H9 (cell line): Measurements from ENCODE around the gene CCR7. TPM values are rescaled to one million over a fixed set of nuclear protein-coding genes. Genes with fewer than 3 reads are reported as not detected.

Experiments used
- DNase-seq: peaks from one replicate; pipeline ENCODE4 v3.0.0-alpha.2; 2017
- H2AFZ ChIP-seq: one replicate; pipeline ENCODE4 v1.6.1; 2013; ENCODE audit warnings: mild to moderate bottlenecking, low read length, control low read depth, moderate library complexity
- H2AK5ac ChIP-seq: 2 replicates; pipeline ENCODE4 v1.6.1; 2013; ENCODE audit warnings: low read length, control low read depth, mixed read lengths; ENCODE audit not compliant: insufficient read length
- H2BK120ac ChIP-seq: one replicate; pipeline ENCODE4 v1.6.1; 2013; ENCODE audit warnings: low read depth, mild to moderate bottlenecking, low read length, control low read depth, inconsistent platforms; ENCODE audit not compliant: poor library complexity, severe bottlenecking
- H2BK12ac ChIP-seq: 2 replicates; pipeline ENCODE4 v1.6.1; 2013; ENCODE audit warnings: low read length, control low read depth, mixed read lengths, low read depth; ENCODE audit not compliant: insufficient read length
- H2BK15ac ChIP-seq: 2 replicates; pipeline ENCODE4 v1.6.1; 2013; ENCODE audit warnings: low read depth, low read length, control low read depth
- H2BK20ac ChIP-seq: one replicate; pipeline ENCODE4 v1.6.1; 2013; ENCODE audit warnings: low read depth, mild to moderate bottlenecking, low read length, control low read depth, inconsistent platforms; ENCODE audit not compliant: poor library complexity, severe bottlenecking
- H2BK5ac ChIP-seq: 2 replicates; pipeline ENCODE4 v1.6.1; 2013; ENCODE audit warnings: low read length, control low read depth, mixed read lengths; ENCODE audit not compliant: insufficient read length
- H3K14ac ChIP-seq: 2 replicates; pipeline ENCODE4 v1.6.1; 2013; ENCODE audit warnings: low read length, control low read depth; ENCODE audit not compliant: insufficient read depth
- H3K18ac ChIP-seq: 2 replicates; pipeline ENCODE4 v1.6.1; 2013; ENCODE audit warnings: low read depth, mild to moderate bottlenecking, mixed read lengths, low read length, control low read depth; ENCODE audit not compliant: insufficient read length
- H3K23ac ChIP-seq: 2 replicates; pipeline ENCODE4 v1.6.1; 2013; ENCODE audit warnings: low read length, control low read depth, mixed read lengths, low read depth; ENCODE audit not compliant: insufficient read length
- H3K23me2 ChIP-seq: 2 replicates; pipeline ENCODE4 v1.6.1; 2013; ENCODE audit warnings: low read depth, mild to moderate bottlenecking, mixed read lengths, low read length, control low read depth; ENCODE audit not compliant: insufficient read length, poor library complexity, severe bottlenecking
- H3K27ac ChIP-seq: 2 replicates; pipeline ENCODE4 v1.5.1; 2013; ENCODE audit warnings: low read length, control low read depth, mixed read lengths, low read depth; ENCODE audit not compliant: insufficient read length
- H3K27me3 ChIP-seq: 2 replicates; pipeline ENCODE4 v1.6.1; 2013; ENCODE audit warnings: low read length, control low read depth, inconsistent platforms; ENCODE audit not compliant: insufficient read depth
- H3K4ac ChIP-seq: 2 replicates; pipeline ENCODE4 v1.6.1; 2013; ENCODE audit warnings: low read depth, mild to moderate bottlenecking, control low read depth, inconsistent platforms, low read length, moderate library complexity
- H3K4me1 ChIP-seq: 2 replicates; pipeline ENCODE4 v1.6.1; 2013; ENCODE audit warnings: low read length, control low read depth, inconsistent platforms; ENCODE audit not compliant: insufficient read depth
- H3K4me2 ChIP-seq: 2 replicates; pipeline ENCODE4 v1.6.1; 2013; ENCODE audit warnings: low read length, control low read depth, mixed read lengths; ENCODE audit not compliant: insufficient read length, insufficient read depth
- H3K56ac ChIP-seq: 2 replicates; pipeline ENCODE4 v1.6.1; 2013; ENCODE audit warnings: low read depth, mild to moderate bottlenecking, mixed read lengths, low read length, control low read depth; ENCODE audit not compliant: insufficient read length
- H3K79me1 ChIP-seq: 2 replicates; pipeline ENCODE4 v1.6.1; 2013; ENCODE audit warnings: low read depth, mild to moderate bottlenecking, moderate library complexity, low read length, control low read depth, inconsistent platforms; ENCODE audit not compliant: insufficient read depth, poor library complexity, severe bottlenecking
- H3K79me2 ChIP-seq: 2 replicates; pipeline ENCODE4 v1.6.1; 2013; ENCODE audit warnings: low read length, control low read depth, inconsistent platforms; ENCODE audit not compliant: insufficient read depth
- H3K9ac ChIP-seq: 2 replicates; pipeline ENCODE4 v1.6.1; 2013; ENCODE audit warnings: low read length, control low read depth, mixed read lengths; ENCODE audit not compliant: insufficient read length; ENCODE audit errors: extremely low read depth
- H3K9me3 ChIP-seq: one replicate; pipeline ENCODE4 v1.6.1; 2013; ENCODE audit warnings: low read depth, low read length, inconsistent platforms; ENCODE audit not compliant: control insufficient read depth
- H3T11ph ChIP-seq: one replicate; pipeline ENCODE4 v1.6.1; 2013; ENCODE audit warnings: mild to moderate bottlenecking, low read length, control low read depth, inconsistent platforms
- H4K20me1 ChIP-seq: one replicate; pipeline ENCODE4 v1.6.1; 2013; ENCODE audit not compliant: control insufficient read depth, insufficient read length, insufficient read depth
- H4K5ac ChIP-seq: 2 replicates; pipeline ENCODE4 v1.6.1; 2013; ENCODE audit warnings: low read depth, mild to moderate bottlenecking, mixed read lengths, low read length, control low read depth; ENCODE audit not compliant: insufficient read length
- H4K8ac ChIP-seq: replicated peaks from 2 replicates; pipeline ENCODE4 v1.6.1; 2013; ENCODE audit warnings: low read length, control low read depth, mixed read lengths, low read depth; ENCODE audit not compliant: insufficient read length
- H4K91ac ChIP-seq: 2 replicates; pipeline ENCODE4 v1.6.1; 2013; ENCODE audit warnings: low read depth, mild to moderate bottlenecking, moderate library complexity, mixed read lengths, low read length, control low read depth; ENCODE audit not compliant: insufficient read length
- H3K27ac Mint-ChIP-seq, 3 experiments: 2 replicates in 2 of 3; 3 replicates in 1 of 3; pipeline ENCODE4 v1.8.0; 2020 to 2021; ENCODE audit warnings: mixed read lengths in 3 of 3, mild to moderate bottlenecking in 1 of 3, moderate library complexity in 1 of 3
- H3K27me3 Mint-ChIP-seq: 2 replicates; pipeline ENCODE4 v1.8.0; 2021; ENCODE audit warnings: low read depth, mild to moderate bottlenecking, moderate library complexity, mixed read lengths
- H3K36me3 Mint-ChIP-seq, 3 experiments: 2 replicates in 2 of 3; 3 replicates in 1 of 3; pipeline ENCODE4 v1.8.0; 2020 to 2021; ENCODE audit warnings: low read depth in 3 of 3, mixed read lengths in 3 of 3; ENCODE audit not compliant: insufficient read depth in 1 of 3
- H3K4me1 Mint-ChIP-seq, 2 experiments: 2 replicates each; pipeline ENCODE4 v1.8.0; 2020; ENCODE audit warnings: mixed read lengths in 2 of 2
- H3K4me3 Mint-ChIP-seq, 2 experiments: 2 replicates in 1 of 2; 3 replicates in 1 of 2; pipeline ENCODE4 v1.8.0; 2020 to 2021; ENCODE audit warnings: mild to moderate bottlenecking in 2 of 2, mixed read lengths in 2 of 2, moderate library complexity in 1 of 2
- H3K9me3 Mint-ChIP-seq, 2 experiments: 2 replicates in 1 of 2; 3 replicates in 1 of 2; pipeline ENCODE4 v1.8.0; 2020; ENCODE audit warnings: mild to moderate bottlenecking in 2 of 2, mixed read lengths in 2 of 2, moderate library complexity in 1 of 2
- WGBS: extraction: QIAGEN DNeasy Blood & Tissue Kit; methylation state at CpG from one replicate; pipeline ENCODE4 v1.1.7; 2013; ENCODE audit warnings: missing lambda C conversion rate, low lambda C conversion rate, mixed read lengths; ENCODE audit not compliant: insufficient read length; ENCODE audit errors: extremely low coverage; 5-methylcytosine and 5-hydroxymethylcytosine counted together
- total RNA-seq: library from RNA; stranded (reverse); gene quantifications from 2 replicates; pipeline ENCODE4 v1.2.1, GENCODE V29; 2021
- TF ChIP-seq, protein P1 (sequence below): fragments of 200-600 bp; sonication (generic); conservative IDR thresholded peaks from 3 replicates; pipeline ENCODE4 v1.8.0; 2021; ENCODE audit warnings: antibody characterized with exemption, mild to moderate bottlenecking

Gene CCR7
- total RNA-seq, 1 experiment from 2014 or later = 0.31 TPM

DNA sequence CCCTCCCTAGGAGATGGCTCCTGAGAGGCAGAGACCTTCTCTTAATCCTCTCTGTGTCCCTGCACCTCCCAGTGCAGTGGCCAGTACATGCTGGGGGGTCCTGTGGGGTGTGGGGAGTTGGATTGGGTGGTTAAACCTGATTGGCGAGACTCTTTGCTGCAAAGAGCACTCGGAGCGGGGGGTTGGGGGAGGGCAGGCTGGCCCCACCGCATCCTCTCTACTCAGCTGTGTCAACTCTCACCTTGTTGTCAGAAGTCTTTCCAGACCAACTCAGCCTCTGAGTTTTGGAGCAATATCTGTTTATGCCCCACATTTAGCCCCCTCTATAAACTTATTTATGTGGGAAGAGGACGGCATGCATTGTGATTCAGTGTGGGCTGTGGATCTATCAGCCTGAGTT is 42.4 kb upstream of the CCR7 start:
- Histone ChIP-seq H2AK5ac (no peak overlapping the region), H4K20me1 (no peaks in the 10 kb centered on the region), H4K8ac (no peak overlapping the region), H2BK15ac (no peak overlapping the region), H3K9ac (no peak overlapping the region), H2BK20ac (no peak overlapping the region), H2BK120ac (no peak overlapping the region), H3K4me1 (peaks cover 5% of the 10 kb centered on the region; the same call in 1 of the 2 replicates), H3K79me1 (no peaks in the 10 kb centered on the region), H3T11ph (no peak overlapping the region), H3K79me2 (no peaks in the 10 kb centered on the region), H3K18ac (no peak overlapping the region), H3K23me2 (no peaks in the 10 kb centered on the region), H2BK5ac (no peak overlapping the region), H4K91ac (no peak overlapping the region), H2BK12ac (no peak overlapping the region), H3K27ac (no peak overlapping the region), H3K4me2 (no peak overlapping the region), H3K14ac (no peak overlapping the region), H3K27me3 (no peaks in the 10 kb centered on the region), H3K9me3 (no peaks in the 10 kb centered on the region), H2AFZ (no peak overlapping the region), H3K23ac (no peak overlapping the region), H3K56ac (no peak overlapping the region), H4K5ac (no peak overlapping the region), H3K4ac (no peak overlapping the region)
- Mint-ChIP-seq H3K4me1 (peaks cover 13 to 20% of the 10 kb centered on the region in 2 experiments), H3K27ac (no peak overlapping the region), H3K9me3 (no peaks in the 10 kb centered on the region), H3K4me3 (no peak overlapping the region), H3K27me3 (peaks cover 14% of the 10 kb centered on the region), H3K36me3 (no peaks in the 10 kb centered on the region)
- no CpG with 5 or more reads among the region's 5 CpGs for WGBS
- DNase-seq = no peak
- TF ChIP-seq, protein P1, sequence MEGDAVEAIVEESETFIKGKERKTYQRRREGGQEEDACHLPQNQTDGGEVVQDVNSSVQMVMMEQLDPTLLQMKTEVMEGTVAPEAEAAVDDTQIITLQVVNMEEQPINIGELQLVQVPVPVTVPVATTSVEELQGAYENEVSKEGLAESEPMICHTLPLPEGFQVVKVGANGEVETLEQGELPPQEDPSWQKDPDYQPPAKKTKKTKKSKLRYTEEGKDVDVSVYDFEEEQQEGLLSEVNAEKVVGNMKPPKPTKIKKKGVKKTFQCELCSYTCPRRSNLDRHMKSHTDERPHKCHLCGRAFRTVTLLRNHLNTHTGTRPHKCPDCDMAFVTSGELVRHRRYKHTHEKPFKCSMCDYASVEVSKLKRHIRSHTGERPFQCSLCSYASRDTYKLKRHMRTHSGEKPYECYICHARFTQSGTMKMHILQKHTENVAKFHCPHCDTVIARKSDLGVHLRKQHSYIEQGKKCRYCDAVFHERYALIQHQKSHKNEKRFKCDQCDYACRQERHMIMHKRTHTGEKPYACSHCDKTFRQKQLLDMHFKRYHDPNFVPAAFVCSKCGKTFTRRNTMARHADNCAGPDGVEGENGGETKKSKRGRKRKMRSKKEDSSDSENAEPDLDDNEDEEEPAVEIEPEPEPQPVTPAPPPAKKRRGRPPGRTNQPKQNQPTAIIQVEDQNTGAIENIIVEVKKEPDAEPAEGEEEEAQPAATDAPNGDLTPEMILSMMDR = no peak
